Hippocampal formation (tissue), 2 donors: Measurements from ENCODE around the gene PRSS57.
A peak's percentile ranks its signal among the peaks of the same experiment; 100 is the strongest.
"Not testable (repeated sequence)": the region's sequence is repeated elsewhere in the genome, so short reads cannot be mapped to it uniquely, and the experiment has no call there.

Experiments used
- DNase-seq, 2 donors: peaks; one replicate each; lab custom pipeline; 2025; lab: John Stamatoyannopoulos, UW

The PRSS57 gene

GRCh38 chr19:723247-723646, 28.0 kb upstream of the PRSS57 start:
- DNase-seq, result no peak

GRCh38 chr19:722553-723101, 27.4 kb upstream of the PRSS57 start:
- DNase-seq, result no peak

- DNase-seq, result peak; percentile 41 to 59
These were observed 25.3 kb upstream of the PRSS57 start for GRCh38 chr19:720345-721160.

GRCh38 chr19:719636-720344, 24.5 kb upstream of the PRSS57 start:
- no peak for DNase-seq

GRCh38 chr19:718991-719512, 23.8 kb upstream of the PRSS57 start:
- DNase-seq, result peak; percentile 28 to 35

GRCh38 chr19:718251-718951, 23.1 kb upstream of the PRSS57 start:
- peak in 1 of 2 donors; percentile 35 for DNase-seq

GRCh38 chr19:715347-715746, 20.1 kb upstream of the PRSS57 start:
- DNase-seq, result no peak

GRCh38 chr19:711254-711653, 16.0 kb upstream of the PRSS57 start:
- DNase-seq, result no peak

GRCh38 chr19:710767-711166, 15.5 kb upstream of the PRSS57 start:
- DNase-seq, result no peak

- no peak for DNase-seq
These were observed 14.8 kb upstream of the PRSS57 start for GRCh38 chr19:709965-710571.

GRCh38 chr19:709196-709964, 14.1 kb upstream of the PRSS57 start:
- no peak for DNase-seq

- DNase-seq, result peak in 1 of 2 donors; percentile 13
These were observed 13.2 kb upstream of the PRSS57 start, which contains the start of gene PALM for GRCh38 chr19:708154-709143. Gene PALM, plus strand, starts transcription at chr19:708935. Its CDS starts 212 bp downstream, at chr19:709147.

- DNase-seq, result no peak
These were observed 9.1 kb upstream of the PRSS57 start for GRCh38 chr19:704447-704741.

GRCh38 chr19:703651-704446, 8.6 kb upstream of the PRSS57 start:
- DNase-seq, result peak in 1 of 2 donors; percentile 22

- no peak for DNase-seq
These were observed 8.0 kb upstream of the PRSS57 start for GRCh38 chr19:703329-703650.

- not testable (repeated sequence) for DNase-seq
These were observed 7.6 kb upstream of the PRSS57 start for GRCh38 chr19:702847-703246.

GRCh38 chr19:699885-700284, 4.6 kb upstream of the PRSS57 start:
- not testable (repeated sequence) for DNase-seq

- DNase-seq, result not testable (repeated sequence)
These were observed 3.3 kb upstream of the PRSS57 start for GRCh38 chr19:698529-698928.
